ENCODE data around the gene GPX3. TPM values are rescaled to one million over a fixed set of nuclear protein-coding genes. Genes with fewer than 3 reads are reported as not detected.
A peak's percentile ranks its signal among the peaks of the same experiment; 100 is the strongest.

The GPX3 gene
- total RNA-seq, 1 experiment from 2014 or later: 36.4 TPM

DNA sequence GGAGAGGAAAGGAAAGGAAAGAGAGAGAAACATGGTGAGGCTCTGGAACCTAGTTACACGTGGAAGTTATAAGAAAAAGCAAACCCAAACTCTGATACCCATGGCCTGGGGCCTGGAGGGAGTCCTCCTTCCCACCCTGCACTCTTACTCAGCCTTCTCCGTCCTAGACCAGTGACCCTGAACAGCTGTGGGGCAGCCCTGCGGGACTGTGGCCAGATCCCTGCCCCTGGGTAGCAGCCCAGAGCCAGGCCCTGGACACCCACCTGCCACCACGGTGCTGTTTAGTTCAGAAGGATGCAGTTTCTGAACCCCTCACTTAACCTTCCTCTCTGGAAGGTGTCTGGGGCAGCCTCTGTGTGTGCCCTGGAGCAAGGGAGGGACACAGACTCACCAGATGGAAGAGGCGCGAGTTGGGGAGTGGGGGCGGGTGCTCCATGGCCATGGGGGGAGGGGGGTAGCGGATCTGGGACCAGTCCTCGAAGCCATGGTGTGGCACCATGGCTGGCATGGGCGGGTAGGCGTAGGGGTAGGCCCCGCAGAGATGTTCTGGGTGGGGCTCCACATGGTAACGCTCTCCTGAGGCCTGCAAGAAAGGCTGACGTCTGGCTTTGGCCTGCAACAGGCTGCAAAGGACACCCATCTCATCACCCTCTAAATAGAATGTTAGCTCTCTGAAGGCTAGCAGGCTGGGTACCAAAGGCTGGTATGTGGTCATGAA lies 13.0 kb downstream of the GPX3 start:
- no peak for DNase-seq (ENCODE audit: low spot score)

DNA sequence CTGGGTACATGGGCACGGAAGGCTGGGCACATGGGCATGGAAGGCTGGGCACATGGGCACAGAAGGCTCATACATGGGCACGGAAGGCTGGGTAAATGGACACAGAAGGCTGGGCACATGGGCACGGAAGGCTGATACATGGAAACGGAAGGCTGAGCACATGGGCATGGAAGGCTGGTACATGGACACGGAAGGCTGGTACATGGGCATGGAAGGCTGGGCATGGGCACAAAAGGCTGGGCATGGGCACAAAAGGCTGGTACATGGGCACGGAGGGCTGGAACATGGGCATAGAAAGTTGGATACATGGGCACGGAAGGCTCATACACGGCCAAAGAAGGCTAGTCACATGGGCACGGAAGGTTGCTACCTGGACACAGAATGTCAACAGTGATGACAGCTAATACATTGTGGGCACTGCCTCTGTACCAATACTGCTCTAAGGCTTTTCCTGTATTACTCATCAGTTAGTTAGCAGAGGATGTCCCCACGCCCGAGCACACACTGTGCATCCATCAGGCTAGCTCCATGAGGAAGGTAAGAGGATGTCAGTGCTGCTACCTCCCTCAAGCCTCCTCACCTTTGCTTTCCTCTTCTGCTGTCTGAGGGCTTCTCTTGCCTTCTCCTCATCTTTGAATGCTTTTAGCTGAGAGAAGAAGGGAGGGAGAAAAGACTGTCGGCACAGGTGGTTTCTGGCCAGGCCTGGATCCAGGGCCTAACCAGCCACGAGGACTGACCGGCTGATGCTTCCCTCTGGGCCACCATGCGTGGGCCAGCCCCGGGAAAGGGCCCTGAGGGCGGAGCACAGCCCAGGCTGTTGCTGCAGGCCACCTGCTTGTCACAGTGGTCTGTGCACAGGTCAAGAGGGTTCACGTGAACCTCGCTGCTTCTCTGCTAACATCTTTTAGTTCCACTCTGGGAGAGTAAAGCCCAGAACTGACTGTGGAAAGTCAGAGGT lies 14.3 kb downstream of the GPX3 start:
- no peak for DNase-seq (ENCODE audit: low spot score)

GRCh38 chr5:151036556-151036955 lies 16.2 kb downstream of the GPX3 start:
- DNase-seq (ENCODE audit: low spot score): no peak

- no peak for DNase-seq (ENCODE audit: low spot score)
Measured at GRCh38 chr5:151037561-151038411, 17.4 kb downstream of the GPX3 start.

DNA sequence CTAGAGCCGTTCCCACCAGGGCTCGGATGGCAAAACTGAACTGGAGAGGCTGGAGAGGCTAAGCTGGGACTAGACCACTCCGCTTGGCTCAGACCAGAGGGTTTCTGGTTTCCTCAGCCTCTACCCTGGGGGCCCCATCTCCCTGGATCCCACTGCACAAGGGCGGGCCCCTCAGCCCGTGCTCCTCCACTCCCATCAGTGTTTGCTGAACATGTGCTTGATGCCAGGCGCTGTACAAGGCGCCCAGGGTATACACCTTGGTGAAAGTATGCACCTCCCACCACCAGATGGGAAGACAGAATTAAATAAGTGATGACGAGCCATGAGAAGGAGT lies 18.0 kb downstream of the GPX3 start:
- no peak for DNase-seq (ENCODE audit: low spot score)

- no peak for DNase-seq (ENCODE audit: low spot score)
Measured at GRCh38 chr5:151038801-151039238, 18.4 kb downstream of the GPX3 start.

DNA sequence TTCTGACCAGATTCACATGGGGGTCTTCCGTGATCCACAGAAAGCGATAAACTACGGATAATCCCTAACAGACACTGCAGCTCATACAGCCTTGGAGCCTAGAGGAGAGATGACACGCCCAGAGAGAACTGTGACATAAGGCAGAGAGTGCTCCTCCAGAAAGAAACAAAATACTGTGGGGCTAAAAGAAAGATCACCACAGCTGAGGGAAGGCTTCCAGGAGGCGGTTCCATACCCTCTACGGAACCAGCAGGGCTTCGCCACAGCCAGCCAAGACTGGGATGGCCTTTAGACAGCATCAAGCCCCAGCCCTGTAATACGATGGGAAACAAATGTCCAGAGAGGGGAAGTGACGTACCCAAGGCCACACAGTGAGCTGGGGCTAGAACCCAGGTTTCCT lies 19.3 kb downstream of the GPX3 start:
- DNase-seq (ENCODE audit: low spot score): no peak

GRCh38 chr5:151040211-151040747 lies 19.9 kb downstream of the GPX3 start:
- no peak for DNase-seq (ENCODE audit: low spot score)

GRCh38 chr5:151041577-151042268 lies 21.3 kb downstream of the GPX3 start:
- no peak for DNase-seq (ENCODE audit: low spot score)

GRCh38 chr5:151042453-151043093 lies 22.2 kb downstream of the GPX3 start:
- no peak for DNase-seq (ENCODE audit: low spot score)

DNA sequence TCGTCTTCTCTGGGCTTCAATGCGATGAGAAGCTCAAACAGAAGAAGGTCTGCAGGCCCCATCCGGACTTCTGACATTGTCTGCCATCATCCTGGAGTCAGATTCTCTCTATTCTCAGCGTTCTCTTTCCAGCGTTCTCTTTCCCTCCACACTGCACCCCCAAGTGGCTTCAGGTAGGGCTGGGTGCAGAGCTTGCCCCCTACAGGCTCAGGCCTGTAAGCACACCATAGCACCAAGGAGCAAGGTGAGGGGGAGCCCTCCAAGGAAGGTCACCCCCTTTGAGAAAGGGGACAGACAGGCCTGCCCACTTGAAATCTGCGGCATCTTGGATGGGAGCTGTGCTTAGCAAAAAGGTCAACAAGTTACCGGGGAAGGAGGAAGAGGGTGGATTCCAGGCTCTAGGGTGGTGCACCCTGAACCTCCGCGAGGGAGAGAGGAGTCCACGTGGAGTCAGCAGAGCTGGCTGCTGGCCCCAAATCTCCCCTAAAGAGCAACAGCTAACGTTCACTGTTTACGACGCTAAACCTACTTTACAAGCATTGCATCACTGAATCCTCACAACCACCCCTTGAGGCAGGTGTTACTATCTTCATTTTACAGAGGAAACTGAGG lies 27.5 kb downstream of the GPX3 start:
- DNase-seq (ENCODE audit: low spot score): peak; percentile 30

GRCh38 chr5:151048526-151048925 lies 28.1 kb downstream of the GPX3 start:
- DNase-seq (ENCODE audit: low spot score): peak; percentile 54

DNA sequence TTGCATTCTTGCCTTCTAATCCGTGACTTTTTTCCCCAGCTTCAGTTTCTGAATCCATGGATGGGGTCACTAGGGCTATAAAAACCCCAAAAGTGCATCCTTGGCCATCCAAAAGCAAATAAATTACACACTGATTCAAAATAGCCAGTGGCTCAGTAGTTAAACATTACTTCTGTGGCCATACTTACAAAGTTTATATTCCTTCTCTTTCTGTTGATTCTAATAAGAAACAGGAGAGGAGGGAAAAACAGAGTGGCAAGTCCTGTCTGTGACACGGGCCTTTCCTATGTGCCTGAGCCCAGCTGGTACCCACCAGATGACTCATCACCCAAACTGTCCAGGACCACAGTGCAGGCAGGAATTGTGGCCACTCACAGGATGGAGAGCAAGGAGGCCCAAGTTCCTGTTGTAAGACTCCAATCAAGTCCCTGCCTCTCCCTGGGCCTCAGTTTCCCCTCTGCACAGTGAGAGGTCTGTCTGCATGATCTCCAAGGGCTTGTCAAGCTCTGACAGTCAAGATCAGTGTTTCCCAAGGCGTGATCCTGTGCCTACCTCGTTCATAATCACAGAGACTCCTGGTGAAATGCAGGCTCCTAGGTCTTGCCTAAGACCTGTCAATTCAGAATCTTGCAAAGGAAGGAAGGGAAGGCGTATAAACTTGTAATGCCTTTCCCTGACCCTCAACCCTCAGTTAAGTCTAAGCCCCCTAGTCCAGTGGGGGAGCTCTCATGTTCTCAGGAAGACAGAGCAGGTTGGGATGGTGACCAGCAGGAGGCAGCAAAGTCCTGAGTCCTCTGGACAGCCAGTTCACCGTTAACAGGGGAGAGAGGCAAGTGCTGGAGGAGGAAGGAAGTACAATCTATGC lies 30.9 kb downstream of the GPX3 start:
- DNase-seq (ENCODE audit: low spot score): peak; percentile 94

GRCh38 chr5:151051931-151052608 lies 31.7 kb downstream of the GPX3 start:
- no peak for DNase-seq (ENCODE audit: low spot score)

DNA sequence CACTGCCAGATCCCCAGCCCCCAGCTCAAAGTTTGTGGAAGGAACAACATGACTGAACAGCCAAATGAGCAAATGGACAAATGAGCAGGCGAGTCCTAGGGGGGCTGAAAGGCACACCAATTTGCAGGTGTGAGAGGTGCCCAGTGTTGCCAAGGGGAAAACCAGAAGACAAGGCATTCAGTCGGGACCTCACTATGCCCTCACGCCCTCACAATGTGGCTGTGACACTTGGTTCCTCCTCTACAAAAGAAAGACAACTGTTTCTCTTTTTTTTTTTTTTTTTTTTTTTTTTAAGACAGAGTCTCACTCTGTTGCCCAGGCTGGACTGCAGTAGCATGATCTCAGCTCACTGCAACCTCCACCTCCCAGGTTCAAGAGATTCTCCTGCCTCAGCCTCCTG lies 32.4 kb downstream of the GPX3 start:
- DNase-seq (ENCODE audit: low spot score): no peak

- DNase-seq (ENCODE audit: low spot score): no peak
Measured at GRCh38 chr5:151053796-151054462, 33.5 kb downstream of the GPX3 start.

DNA sequence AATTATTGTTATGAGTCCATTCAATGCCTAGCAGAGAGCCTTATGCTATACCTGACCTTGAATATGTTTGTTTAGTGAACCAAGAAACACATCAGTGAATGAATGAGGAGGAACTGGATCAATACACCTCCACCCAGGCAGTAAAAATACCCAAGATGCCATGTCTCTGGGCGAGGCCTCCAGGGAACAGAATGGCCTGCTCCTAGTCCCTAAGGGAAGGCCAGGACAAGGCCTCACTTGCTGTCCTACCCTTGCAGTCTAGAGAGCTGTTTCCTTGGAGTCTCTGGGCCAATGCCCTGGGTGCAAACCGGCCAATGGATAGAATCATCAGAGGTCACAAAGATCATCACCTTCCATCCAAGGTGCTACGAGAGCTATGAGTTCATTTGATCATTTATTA lies 34.3 kb downstream of the GPX3 start:
- peak; percentile 78 for DNase-seq (ENCODE audit: low spot score)

DNA sequence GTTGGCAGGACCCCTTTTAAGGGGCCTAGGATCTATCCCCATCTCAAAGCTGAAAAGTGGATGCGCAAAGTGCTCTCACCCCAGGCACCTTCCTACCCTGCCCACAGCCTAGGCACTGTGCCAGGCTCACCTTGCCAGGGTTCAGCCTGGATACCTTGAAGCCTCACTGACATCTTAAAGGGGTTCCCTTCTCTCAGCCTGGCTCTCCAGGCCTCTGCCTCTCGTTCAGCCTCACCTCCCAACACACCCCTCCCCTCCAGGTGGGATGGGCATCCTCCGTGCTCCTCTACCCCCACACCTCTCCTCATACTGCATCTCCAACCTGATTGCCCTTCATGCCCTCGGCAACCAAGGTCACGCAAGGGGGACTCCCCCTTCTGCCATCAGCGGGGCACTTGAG lies 34.9 kb downstream of the GPX3 start:
- no peak for DNase-seq (ENCODE audit: low spot score)
